Measurements from ENCODE around the gene MIER3.
"Not testable (repeated sequence)": the region's sequence is repeated elsewhere in the genome, so short reads cannot be mapped to it uniquely, and the experiment has no call there.

MIER3 gene

GRCh38 chr5:56986626-56986947 is 34.7 kb upstream of the MIER3 start:
- no peak overlapping the region for H3K27ac ChIP-seq
- no peak for TF ChIP-seq CTCF (conservative IDR thresholded peaks at IDR 0.05; ENCODE audit: low read depth)
- ChIA-PET POLR2A (ENCODE audit: low non-redundant PET) (no interaction called here), CTCF (interaction anchor here (0.7 kb wide), 1 partner anchor 848 kb away, joined by 11 read pairs; no protein-coding TSS in a partner anchor)
- no peak for DNase-seq (ENCODE audit: low spot score)

GRCh38 chr5:56985936-56986625 is 34.2 kb upstream of the MIER3 start:
- ChIA-PET POLR2A (ENCODE audit: low non-redundant PET) (no interaction called here), CTCF (interaction anchor here (0.5 to 0.7 kb wide), 2 partner anchors 184 to 672 kb away, joined by 3 to 7 read pairs; no protein-coding TSS in a partner anchor)
- no peak for TF ChIP-seq CTCF (conservative IDR thresholded peaks at IDR 0.05; ENCODE audit: low read depth)
- H3K27ac ChIP-seq, result no peak overlapping the region
- no peak for DNase-seq (ENCODE audit: low spot score)

GRCh38 chr5:56984445-56984844 is 32.5 kb upstream of the MIER3 start:
- ChIA-PET POLR2A (ENCODE audit: low non-redundant PET) (no interaction called here), CTCF (interaction anchor here (0.7 kb wide), 1 partner anchor 12 kb away, joined by 4 read pairs; no protein-coding TSS in a partner anchor)
- no peak overlapping the region for H3K27ac ChIP-seq
- no peak for DNase-seq (ENCODE audit: low spot score)
- no peak for TF ChIP-seq CTCF (conservative IDR thresholded peaks at IDR 0.05; ENCODE audit: low read depth)

GRCh38 chr5:56983593-56984361 is 31.9 kb upstream of the MIER3 start:
- POLR2A ChIA-PET (ENCODE audit: low non-redundant PET), result interaction anchor here (0.5 kb wide), 1 partner anchor 18 kb away, joined by 3 read pairs; no protein-coding TSS in a partner anchor
- no peak overlapping the region for H3K27ac ChIP-seq
- no peak for TF ChIP-seq CTCF (conservative IDR thresholded peaks at IDR 0.05; ENCODE audit: low read depth)
- CTCF ChIA-PET, result interaction anchor here (0.7 kb wide), 1 partner anchor 13 kb away, joined by 4 read pairs; no protein-coding TSS in a partner anchor
- no peak for DNase-seq (ENCODE audit: low spot score)

GRCh38 chr5:56981548-56982315 is 29.8 kb upstream of the MIER3 start:
- H3K27ac ChIP-seq, result no peak overlapping the region
- TF ChIP-seq CTCF (conservative IDR thresholded peaks at IDR 0.05; ENCODE audit: low read depth), result no peak
- DNase-seq (ENCODE audit: low spot score), result no peak
- POLR2A ChIA-PET (ENCODE audit: low non-redundant PET), result no interaction called here
- CTCF ChIA-PET, result no interaction called here

- CTCF ChIA-PET, result no interaction called here
- no peak overlapping the region for H3K27ac ChIP-seq
- no peak for TF ChIP-seq CTCF (conservative IDR thresholded peaks at IDR 0.05; ENCODE audit: low read depth)
- POLR2A ChIA-PET (ENCODE audit: low non-redundant PET), result no interaction called here
- DNase-seq (ENCODE audit: low spot score), result no peak
Observed at GRCh38 chr5:56979968-56980367, 28.0 kb upstream of the MIER3 start.

- DNase-seq (ENCODE audit: low spot score); POLR2A ChIA-PET (ENCODE audit: low non-redundant PET); CTCF ChIA-PET; H3K27ac ChIP-seq: not testable (repeated sequence)
Observed at GRCh38 chr5:56979526-56979925, 27.6 kb upstream of the MIER3 start.

Data from RWPE1 (cell line).